Measurements from ENCODE around the gene CRTC2. TPM values are rescaled to one million over a fixed set of nuclear protein-coding genes. Genes with fewer than 3 reads are reported as not detected.

The CRTC2 gene
- total RNA-seq, 3 donors from 2014 or later, result 30.0 to 47.3 (median 47.1) TPM

- no peak for TF ChIP-seq CTCF (IDR thresholded peaks at IDR 0.05)
- no peak for DNase-seq
- intact Hi-C loops (cut with DNase I, micrococcal nuclease), result no loop called here
- peak; percentile 11 for ATAC-seq
- Histone ChIP-seq H3K36me3 (ENCODE audit: low read depth) (no peaks in the 10 kb centered on the region), H3K4me1 (ENCODE audit: low read depth) (peaks cover 19% of the 10 kb centered on the region), H3K9me3 (no peaks in the 10 kb centered on the region), H3K4me3 (peak overlapping the region; percentile 98)
These were observed 18.4 kb upstream of the CRTC2 start for GRCh38 chr1:153976819-153977249.

- Histone ChIP-seq H3K36me3 (ENCODE audit: low read depth) (no peaks in the 10 kb centered on the region), H3K9me3 (no peaks in the 10 kb centered on the region), H3K4me1 (ENCODE audit: low read depth) (peaks cover 23% of the 10 kb centered on the region), H3K4me3 (no peak overlapping the region)
- no peak for TF ChIP-seq CTCF (IDR thresholded peaks at IDR 0.05)
- intact Hi-C loops (cut with DNase I, micrococcal nuclease), result no loop called here
- ATAC-seq, result no peak
- DNase-seq, result peak in 1 of 3 donors; percentile 18
These were observed 15.1 kb upstream of the CRTC2 start for GRCh38 chr1:153973525-153973924.

- H3K4me1 ChIP-seq (ENCODE audit: low read depth), result peaks cover 21% of the 10 kb centered on the region
- ATAC-seq (no peak), DNase-seq (no peak)
- no peak for TF ChIP-seq CTCF (IDR thresholded peaks at IDR 0.05)
- no peak overlapping the region for H3K4me3 ChIP-seq
- intact Hi-C loops (cut with DNase I, micrococcal nuclease), result no loop called here
- no peaks in the 10 kb centered on the region for H3K9me3 ChIP-seq
- no peaks in the 10 kb centered on the region for H3K36me3 ChIP-seq (ENCODE audit: low read depth)
These were observed 14.7 kb upstream of the CRTC2 start for GRCh38 chr1:153973071-153973470.

GRCh38 chr1:153970346-153970745 lies 11.9 kb upstream of the CRTC2 start:
- peaks cover 15% of the 10 kb centered on the region for H3K4me1 ChIP-seq (ENCODE audit: low read depth)
- ATAC-seq (no peak), DNase-seq (peak in 1 of 3 donors; percentile 16)
- no peak overlapping the region for H3K4me3 ChIP-seq
- TF ChIP-seq CTCF (IDR thresholded peaks at IDR 0.05), result no peak
- no peaks in the 10 kb centered on the region for H3K36me3 ChIP-seq (ENCODE audit: low read depth)
- intact Hi-C loops (cut with DNase I, micrococcal nuclease), result no loop called here
- H3K9me3 ChIP-seq, result no peaks in the 10 kb centered on the region

- Histone ChIP-seq H3K9me3 (no peaks in the 10 kb centered on the region), H3K36me3 (ENCODE audit: low read depth) (no peaks in the 10 kb centered on the region), H3K4me3 (no peak overlapping the region), H3K4me1 (ENCODE audit: low read depth) (peaks cover 26% of the 10 kb centered on the region)
- no peak for TF ChIP-seq CTCF (IDR thresholded peaks at IDR 0.05)
- peak in 1 of 3 donors; percentile 27 for DNase-seq
- intact Hi-C loops (cut with DNase I, micrococcal nuclease), result no loop called here
- ATAC-seq, result no peak
These were observed 10.6 kb upstream of the CRTC2 start for GRCh38 chr1:153968972-153969371.

- H3K36me3 ChIP-seq (ENCODE audit: low read depth), result no peaks in the 10 kb centered on the region
- peak in 1 of 3 donors; percentile 51 for DNase-seq
- H3K4me1 ChIP-seq (ENCODE audit: low read depth), result peaks cover 27% of the 10 kb centered on the region
- H3K9me3 ChIP-seq, result no peaks in the 10 kb centered on the region
- ATAC-seq, result no peak
- intact Hi-C loops (cut with DNase I, micrococcal nuclease), result no loop called here
- TF ChIP-seq CTCF (IDR thresholded peaks at IDR 0.05), result no peak
- H3K4me3 ChIP-seq, result no peak overlapping the region
These were observed 10.0 kb upstream of the CRTC2 start for GRCh38 chr1:153968408-153968807.
